Smooth muscle cell (in vitro differentiated cells): ENCODE results near the gene EEIG1. TPM values are rescaled to one million over a fixed set of nuclear protein-coding genes. Genes with fewer than 3 reads are reported as not detected.

Experiments
- polyA plus RNA-seq: library from polyadenylated mRNA; unstranded; fragments of >200 nt; fragmentation: Nextera tagmentation; extraction: Ambion mirVana; gene quantifications from 2 replicates; pipeline ENCODE4 v1.2.1, GENCODE V29; 2016
- total RNA-seq: library from RNA; depleted of rRNA; stranded (reverse); fragments of >200 nt; gene quantifications from 2 replicates; pipeline ENCODE4 v1.2.3, GENCODE V29; 2014

EEIG1 gene
- total and polyA plus RNA-seq, 2 experiments from 2014 or later: 9.2 to 18.1 TPM

Other genes starting within 250 kb of the EEIG1 start
- gene TOR2A, start 245.7 kb downstream of the EEIG1 start, total RNA-seq: 6.5 and 7.3 TPM in 2 replicates
- gene TOR2A, start 245.7 kb downstream of the EEIG1 start, polyA plus RNA-seq: 11.5 and 12.3 TPM in 2 replicates
- gene SH2D3C, start 202.3 kb downstream of the EEIG1 start, total RNA-seq: 1.5 TPM in 1 of 2 replicates, not detected in the other
- gene SH2D3C, start 202.3 kb downstream of the EEIG1 start, polyA plus RNA-seq: 0.54 and 0.83 TPM in 2 replicates
- gene CDK9, start 195.0 kb downstream of the EEIG1 start, total RNA-seq: 38.2 and 48.0 TPM in 2 replicates
- gene CDK9, start 195.0 kb downstream of the EEIG1 start, polyA plus RNA-seq: 61.4 and 68.6 TPM in 2 replicates
- gene FPGS, start 178.1 kb downstream of the EEIG1 start, total RNA-seq: 9.2 and 12.9 TPM in 2 replicates
- gene FPGS, start 178.1 kb downstream of the EEIG1 start, polyA plus RNA-seq: 26.2 and 34.9 TPM in 2 replicates
- 11.1 and 12.6 TPM in 2 replicates for gene ENG, start 126.3 kb downstream of the EEIG1 start, total RNA-seq
- gene ENG, start 126.3 kb downstream of the EEIG1 start, polyA plus RNA-seq: 42.4 and 54.1 TPM in 2 replicates
- 22.2 and 52.4 TPM in 2 replicates for gene AK1, start 103.3 kb downstream of the EEIG1 start, total RNA-seq
- gene AK1, start 103.3 kb downstream of the EEIG1 start, polyA plus RNA-seq: 97.8 and 115 TPM in 2 replicates
- 34.3 and 36.4 TPM in 2 replicates for gene ST6GALNAC6, start 81.4 kb downstream of the EEIG1 start, total RNA-seq
- 48.8 and 65.8 TPM in 2 replicates for gene ST6GALNAC6, start 81.4 kb downstream of the EEIG1 start, polyA plus RNA-seq
- 5.3 and 22.5 TPM in 2 replicates for gene ST6GALNAC4, start 63.9 kb downstream of the EEIG1 start, total RNA-seq
- 12.1 and 13.6 TPM in 2 replicates for gene ST6GALNAC4, start 63.9 kb downstream of the EEIG1 start, polyA plus RNA-seq
- gene PIP5KL1, start 50.2 kb downstream of the EEIG1 start, total RNA-seq: 1.1 and 9.2 TPM in 2 replicates
- 2.7 and 9.7 TPM in 2 replicates for gene PIP5KL1, start 50.2 kb downstream of the EEIG1 start, polyA plus RNA-seq
- gene DPM2, start 43.1 kb downstream of the EEIG1 start, total RNA-seq: 23.6 and 26.0 TPM in 2 replicates
- gene DPM2, start 43.1 kb downstream of the EEIG1 start, polyA plus RNA-seq: 68.5 and 72.8 TPM in 2 replicates
- gene NAIF1, start 86.3 kb upstream of the EEIG1 start, total RNA-seq: 3.8 and 5.2 TPM in 2 replicates
- gene NAIF1, start 86.3 kb upstream of the EEIG1 start, polyA plus RNA-seq: 6.7 and 8.9 TPM in 2 replicates
- gene SLC25A25, start 87.2 kb upstream of the EEIG1 start, total RNA-seq: 15.7 and 20.6 TPM in 2 replicates
- 19.9 and 20.5 TPM in 2 replicates for gene SLC25A25, start 87.2 kb upstream of the EEIG1 start, polyA plus RNA-seq
- 20.7 and 31.5 TPM in 2 replicates for gene PTGES2, start 146.7 kb upstream of the EEIG1 start, total RNA-seq
- 78.6 and 102 TPM in 2 replicates for gene PTGES2, start 146.7 kb upstream of the EEIG1 start, polyA plus RNA-seq
- not detected in 2 replicates for gene LCN2, start 168.5 kb upstream of the EEIG1 start, total RNA-seq
- 0.38 TPM in 1 of 2 replicates, not detected in the other for gene LCN2, start 168.5 kb upstream of the EEIG1 start, polyA plus RNA-seq
- 209 and 229 TPM in 2 replicates for gene BBLN, start 179.3 kb upstream of the EEIG1 start, total RNA-seq
- gene BBLN, start 179.3 kb upstream of the EEIG1 start, polyA plus RNA-seq: 119 and 133 TPM in 2 replicates
- 23.5 and 24.2 TPM in 2 replicates for gene CIZ1, start 210.6 kb upstream of the EEIG1 start, total RNA-seq
- gene CIZ1, start 210.6 kb upstream of the EEIG1 start, polyA plus RNA-seq: 81.1 and 84.0 TPM in 2 replicates
- 25.3 and 29.7 TPM in 2 replicates for gene DNM1, start 222.4 kb upstream of the EEIG1 start, total RNA-seq
- 48.9 and 50.7 TPM in 2 replicates for gene DNM1, start 222.4 kb upstream of the EEIG1 start, polyA plus RNA-seq